HG02623 (cell line): ENCODE measurements around the gene CMTM7.

ENCODE experiments used
- ATAC-seq: cut with Tn5 transposase; IDR thresholded peaks from one replicate; pipeline ENCODE4 v1.9.1; 2021; ENCODE audit warnings: moderate library complexity; ENCODE audit not compliant: unreplicated experiment

CMTM7 gene

DNA sequence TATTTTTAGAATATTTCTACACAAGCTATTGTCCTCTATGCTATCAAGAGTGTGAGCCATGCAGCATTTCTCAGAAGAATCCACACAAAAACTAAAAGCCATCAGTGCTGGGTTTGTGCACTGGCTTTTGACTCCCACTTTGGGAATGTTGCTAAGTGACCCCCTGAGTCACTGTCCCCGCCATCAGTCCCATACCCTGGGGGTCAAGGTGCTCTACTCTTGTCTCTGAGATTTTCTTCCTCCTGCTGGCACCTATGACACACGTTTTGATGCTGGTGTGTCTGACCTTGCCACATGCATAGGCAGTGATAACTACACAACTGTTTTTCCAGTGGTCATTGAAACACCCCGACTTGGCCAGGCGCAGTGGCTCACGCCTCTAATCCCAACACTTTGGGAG is 19.8 kb downstream of the CMTM7 start:
- ATAC-seq = no peak

DNA sequence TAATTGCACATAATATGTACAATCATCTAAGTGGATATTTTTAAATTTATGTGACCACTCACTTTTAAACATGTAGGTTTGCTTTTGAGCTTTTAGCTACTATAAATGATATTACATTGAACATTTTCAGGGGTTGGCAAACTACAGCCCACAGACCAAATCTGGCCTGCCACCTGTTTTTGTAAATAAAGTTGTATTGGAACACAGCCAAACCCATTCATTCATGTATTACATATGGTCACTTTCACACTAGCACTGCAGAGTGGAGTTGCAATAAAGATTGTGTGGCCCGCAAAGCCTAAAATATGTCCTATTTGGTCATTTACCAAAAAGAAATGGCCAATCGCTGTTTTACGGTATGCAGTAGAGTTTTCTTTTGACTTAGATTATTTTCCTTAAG is 21.2 kb downstream of the CMTM7 start:
- no peak for ATAC-seq

DNA sequence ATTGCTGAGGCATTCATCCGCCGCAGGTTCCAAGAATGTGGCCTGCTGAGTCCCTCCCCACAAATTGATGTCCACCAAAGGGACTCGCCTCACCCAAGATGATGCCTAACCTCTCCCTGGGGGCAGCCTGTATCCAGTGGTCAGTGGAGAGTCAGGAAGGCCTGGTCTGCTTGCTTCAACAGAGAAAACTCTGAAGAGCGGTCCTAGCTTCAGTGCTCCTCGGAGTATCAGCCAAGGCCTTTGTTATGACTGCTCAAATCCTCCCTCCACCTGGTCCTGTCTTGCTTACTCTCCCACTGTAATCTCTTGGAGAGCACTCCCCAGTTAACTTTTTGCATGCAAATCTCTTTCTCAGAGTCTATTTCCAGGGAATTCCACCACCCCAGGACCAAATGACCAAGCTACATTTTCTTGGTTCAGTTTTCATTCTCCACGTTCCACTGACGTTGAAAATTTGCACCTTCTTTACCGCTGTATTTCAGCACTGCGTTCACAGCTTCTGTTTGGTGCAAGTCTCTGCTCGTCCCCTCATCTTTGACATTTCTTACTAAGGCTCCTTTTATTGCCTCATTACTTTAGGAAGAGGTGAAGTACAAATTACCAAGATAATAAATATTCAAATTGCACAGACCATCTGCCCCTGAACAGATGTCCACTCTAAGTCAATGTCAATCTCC is 22.3 kb downstream of the CMTM7 start:
- ATAC-seq = no peak

DNA sequence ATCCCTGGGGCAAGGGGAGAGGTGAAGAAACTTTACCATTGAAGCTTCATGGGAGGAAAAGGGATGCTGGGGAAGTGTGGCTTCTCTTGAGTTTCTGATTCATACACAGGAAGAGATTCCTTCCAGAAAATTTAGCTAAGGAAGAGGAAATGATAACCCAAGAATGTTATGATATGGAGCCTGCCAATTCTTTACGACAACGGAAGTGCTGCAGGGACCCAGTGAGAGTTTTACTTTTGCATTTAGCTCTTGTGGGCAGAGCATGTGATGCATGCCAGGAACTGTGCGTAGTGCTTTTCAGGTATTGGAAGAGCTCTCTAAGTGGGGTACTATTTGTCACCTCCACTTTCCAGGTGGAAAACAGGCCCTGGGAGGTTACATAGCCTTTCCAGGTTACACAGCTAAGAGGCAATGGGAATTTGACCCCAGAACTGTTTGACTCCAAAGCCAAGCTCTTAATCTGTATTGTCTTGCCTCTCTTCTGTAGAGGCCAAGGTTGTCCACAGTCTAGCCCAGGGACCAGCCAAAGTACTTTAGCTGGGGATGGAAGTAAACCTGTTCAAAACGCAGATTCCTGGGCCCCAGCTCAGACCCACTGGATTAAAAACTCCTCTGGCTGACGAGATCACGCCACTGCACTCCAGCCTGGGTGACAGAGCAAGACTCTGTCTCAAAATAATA is 23.0 kb downstream of the CMTM7 start:
- ATAC-seq = peak; percentile 64

DNA sequence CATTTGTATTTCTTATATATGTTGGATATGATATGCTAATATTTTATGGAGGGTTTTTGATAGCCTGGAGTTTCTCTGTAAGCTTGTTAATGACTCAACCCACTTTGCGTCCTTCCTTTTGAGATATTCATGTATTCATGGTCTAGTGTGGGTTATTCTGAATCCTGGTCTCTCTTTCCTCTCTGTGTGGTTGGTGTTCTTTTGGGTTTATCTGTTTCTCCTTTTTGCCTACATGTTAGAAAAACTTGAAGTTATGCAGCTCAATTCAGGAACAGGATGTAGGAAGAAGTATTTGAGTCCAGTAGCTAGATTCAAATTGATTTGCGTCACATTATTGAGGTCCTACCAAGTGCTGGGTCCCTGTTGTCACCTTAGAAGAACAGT is 28.1 kb downstream of the CMTM7 start:
- no peak for ATAC-seq

DNA sequence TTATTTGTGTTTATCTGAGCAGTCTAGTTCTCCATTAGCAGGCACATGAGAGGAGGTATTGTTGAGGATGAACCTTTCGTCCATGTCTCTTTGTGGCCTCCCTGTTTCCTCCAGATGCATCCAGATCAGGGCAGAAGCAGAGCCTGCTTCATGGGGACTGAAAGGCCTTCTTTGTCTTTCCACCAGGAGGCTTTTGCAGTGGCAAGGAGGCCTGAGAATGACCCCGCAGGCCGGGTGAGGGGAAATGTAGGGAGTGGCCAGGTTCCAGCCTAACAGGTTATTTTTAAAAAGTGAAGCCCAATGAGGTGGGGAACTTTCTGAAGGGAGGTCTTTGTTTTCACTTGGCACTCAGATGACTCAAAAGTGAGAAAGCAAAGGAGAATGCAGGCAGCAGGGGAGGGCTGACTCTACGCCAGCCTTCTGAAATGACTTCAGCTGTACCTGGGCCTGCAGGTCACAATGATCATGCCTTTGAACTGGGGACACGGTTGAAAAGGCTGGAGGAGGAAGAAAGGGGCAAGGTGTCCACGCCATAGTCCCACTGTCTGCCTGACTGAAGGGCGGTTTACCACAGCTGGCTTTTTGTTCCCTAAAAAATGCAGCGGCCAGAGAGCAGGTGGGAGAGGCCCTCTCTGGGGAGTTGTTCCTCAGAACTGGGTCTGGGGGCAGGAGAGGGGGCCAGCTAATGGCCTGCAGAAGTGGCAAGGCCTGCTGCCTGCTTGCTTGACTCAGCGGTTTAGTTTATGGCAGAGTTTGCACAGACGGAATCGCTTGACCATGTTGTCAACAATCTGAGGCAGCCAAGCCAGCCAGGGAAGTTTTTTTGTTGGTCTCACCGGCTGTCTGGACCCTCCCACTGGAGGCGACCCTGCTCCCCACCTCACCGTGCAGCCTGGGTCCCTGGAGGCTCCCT is 28.7 kb downstream of the CMTM7 start:
- ATAC-seq = peak; percentile 79

DNA sequence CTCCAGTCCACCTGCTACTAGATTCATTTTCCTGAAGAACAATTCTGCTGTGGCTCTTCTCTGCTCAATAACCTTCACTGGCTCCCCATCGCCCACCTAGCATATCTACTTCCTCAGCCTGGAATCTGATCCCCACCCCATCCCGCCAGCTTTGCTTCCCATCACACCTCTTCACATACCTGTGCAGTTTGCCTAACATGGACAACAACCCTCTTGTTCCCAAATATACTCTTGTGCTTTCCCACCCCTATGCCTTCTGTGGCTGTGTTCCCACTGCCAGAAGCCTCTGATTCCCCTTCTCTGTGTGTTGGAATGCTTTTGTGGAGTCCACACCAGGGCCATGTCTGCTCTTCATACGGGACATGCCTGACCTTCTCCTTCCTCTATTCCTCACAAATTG is 29.5 kb downstream of the CMTM7 start:
- ATAC-seq = no peak

DNA sequence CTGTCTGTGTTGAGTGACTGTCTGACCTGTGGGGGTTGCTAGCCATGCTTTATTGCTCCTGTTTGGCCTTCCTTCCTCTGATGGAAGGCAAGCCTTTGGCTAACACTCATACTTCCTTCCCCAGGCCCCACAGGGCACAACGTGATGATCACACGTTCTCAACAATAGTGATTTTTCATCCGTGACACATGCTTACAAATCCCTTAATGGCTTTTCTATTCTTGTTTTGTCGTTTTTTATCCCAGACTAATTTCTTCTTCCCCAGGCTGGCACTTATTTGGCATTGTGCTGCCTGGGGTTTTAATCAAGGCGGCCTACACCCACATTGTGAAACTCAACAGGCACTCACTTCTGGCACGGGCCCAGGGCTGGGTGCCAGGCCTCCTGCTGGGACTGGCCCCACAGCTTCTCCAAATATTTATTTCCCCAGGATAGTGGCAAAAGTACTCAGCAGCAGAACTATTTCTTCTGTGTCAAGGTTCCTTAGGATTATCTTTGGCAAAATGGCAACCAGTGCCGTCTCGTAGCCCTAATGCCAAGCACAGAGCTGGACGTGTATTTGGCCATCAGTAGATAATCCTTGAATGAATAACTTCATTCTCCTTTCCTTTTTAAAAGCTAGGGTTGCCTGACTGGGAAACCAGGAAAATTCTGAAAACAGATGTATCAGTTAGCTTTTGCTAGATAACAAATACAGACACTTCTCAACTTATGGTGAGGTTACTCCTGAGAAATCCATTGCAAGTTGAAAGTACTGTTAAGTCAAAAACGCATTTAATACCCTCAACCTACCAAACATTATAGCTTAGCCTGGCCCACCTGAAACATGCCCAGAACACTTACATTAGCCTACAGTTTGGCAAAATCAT is 30.6 kb downstream of the CMTM7 start:
- ATAC-seq = no peak

DNA sequence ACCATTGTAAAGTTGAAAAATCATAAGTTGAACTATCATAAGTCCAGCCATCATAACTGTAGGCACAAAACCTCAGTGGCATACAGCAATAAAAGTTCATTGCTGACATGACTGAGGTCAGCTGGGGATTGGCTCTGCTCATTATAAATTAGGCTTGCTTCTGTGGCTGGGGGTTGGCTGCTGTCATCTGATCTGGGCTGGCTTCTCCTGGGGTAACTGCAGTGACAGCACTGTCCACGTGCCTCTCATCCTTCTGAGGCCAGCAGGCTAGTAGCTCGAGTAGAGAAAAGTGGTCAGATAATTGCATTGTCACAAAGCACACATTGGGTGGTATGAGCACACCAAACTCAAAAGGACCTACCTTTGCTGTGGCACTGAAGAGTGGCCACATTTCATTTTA is 31.3 kb downstream of the CMTM7 start:
- ATAC-seq = no peak

DNA sequence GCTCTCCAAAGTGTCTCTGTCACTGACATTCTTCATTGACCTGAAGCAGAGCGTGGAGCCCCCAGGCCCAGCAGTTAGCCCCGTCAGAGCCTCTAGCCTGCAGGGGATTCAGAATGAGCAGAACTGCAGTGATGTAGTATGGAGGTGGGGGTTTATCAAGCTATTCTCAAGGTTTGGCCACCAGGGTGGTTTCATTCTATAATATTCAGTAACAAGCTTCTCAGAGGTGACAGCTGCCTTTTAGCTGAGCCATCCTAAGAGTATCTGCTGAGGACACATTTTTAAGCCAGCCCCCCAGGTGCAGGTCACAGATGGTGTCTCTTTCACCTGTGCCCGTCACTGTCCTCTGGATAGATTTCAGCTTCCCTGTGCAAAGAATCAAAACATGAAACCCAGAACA is 31.9 kb downstream of the CMTM7 start:
- peak; percentile 31 for ATAC-seq

DNA sequence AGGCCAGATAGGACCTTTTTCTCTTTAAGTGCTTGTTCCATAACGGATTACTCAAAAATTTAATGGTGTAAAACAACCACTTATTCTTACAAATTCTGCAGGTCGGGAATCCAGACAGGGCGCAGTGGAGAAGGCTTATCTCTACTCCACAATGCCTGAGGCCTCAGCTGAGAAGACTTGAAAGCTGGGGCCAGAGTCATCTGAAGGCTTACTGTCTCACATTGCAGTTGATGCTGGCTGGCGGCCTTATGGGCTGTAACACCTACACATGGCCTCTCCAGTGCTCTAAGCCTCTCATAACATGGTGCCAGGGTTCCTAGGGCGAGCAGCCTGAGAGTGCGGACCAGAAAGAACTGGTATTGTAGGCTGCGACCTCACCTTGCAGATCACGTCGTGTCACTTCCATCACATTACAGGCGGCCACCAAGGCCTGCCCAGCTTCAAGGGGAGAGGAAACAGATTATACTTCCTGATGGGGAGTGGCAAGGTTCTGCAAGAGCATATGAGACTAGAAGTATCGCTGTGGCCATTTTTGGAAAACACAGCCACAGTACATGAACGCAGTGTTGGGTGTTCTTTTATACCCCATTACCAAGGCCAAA is 32.4 kb downstream of the CMTM7 start:
- ATAC-seq = no peak

DNA sequence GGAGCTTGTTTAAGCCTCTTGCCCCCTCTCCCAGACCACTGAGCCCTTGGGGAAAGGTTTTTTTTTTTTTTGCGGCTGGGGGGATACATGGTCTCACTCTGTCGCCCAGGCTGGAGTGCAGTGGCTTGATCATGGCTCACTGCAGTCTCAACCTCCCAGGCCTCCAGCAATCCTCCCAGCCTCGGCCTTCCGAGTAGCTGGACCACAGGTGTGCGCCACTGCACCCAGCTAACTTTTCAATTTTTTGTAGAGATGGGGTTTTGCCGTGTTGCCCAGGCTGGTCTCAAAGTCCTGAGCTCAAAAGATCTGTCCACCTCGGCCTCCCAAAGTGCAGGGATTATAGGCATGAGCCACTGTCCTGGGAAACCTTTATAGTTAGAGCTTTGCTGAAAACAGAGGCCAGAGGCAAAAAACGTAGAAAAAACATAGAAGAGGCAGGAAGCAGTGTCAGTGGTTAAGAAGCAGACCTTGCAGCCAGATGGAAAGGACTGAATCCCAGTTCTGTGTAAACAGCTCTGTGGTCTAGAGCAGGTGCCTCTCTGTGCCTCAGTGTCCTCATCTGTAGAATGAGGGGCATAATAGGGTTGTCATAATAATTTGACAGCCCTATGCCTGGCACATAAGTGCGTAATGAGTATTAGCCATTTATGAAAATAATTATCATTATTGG is 33.1 kb downstream of the CMTM7 start:
- no peak for ATAC-seq

DNA sequence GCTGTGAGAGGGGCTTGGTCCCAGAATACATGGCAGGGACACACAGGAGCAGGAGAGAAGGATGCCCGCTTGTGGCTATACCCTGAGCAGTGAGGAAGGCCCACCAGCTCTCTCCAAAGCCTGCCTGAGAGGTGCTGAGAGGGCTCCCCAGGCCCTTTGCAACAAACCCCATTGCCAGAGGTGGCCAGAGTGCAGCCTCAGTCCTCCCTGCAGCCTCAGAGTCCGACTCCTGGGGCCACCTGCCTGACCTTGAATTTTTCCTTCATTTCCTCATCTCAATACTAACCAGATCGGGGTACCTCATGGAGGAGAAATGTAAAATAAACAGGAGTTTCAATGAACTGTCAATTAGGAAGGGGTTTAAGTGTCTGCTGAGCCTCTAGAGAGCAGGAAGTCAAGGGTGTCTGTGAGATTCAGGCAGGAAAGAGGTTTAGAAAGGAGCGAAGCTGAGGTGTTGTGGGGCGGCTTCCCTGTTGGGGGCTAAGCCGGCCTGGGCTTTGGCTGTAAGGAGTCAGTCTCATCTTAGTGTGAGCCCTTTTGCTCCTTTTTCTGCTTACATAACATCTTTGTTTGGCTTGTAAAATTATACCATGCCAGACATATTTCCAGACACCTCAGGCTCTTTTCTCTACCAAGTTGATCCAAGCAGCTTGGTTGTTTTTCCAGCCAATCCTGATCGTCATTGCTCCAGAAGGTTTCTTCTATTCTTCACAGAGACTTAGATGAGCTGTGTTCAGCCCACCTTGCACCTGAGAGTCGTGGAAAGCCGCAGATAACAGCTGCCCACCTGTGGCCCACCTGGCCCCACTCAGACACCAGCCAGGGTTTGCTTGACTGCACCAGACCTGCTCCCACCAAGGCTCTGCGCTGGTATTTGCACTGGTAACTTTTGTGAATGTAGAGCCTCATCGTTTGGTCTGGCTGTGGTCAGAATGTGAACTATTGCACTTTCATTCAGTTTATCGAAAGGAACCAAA is 36.7 kb downstream of the CMTM7 start:
- peak; percentile 56 for ATAC-seq

DNA sequence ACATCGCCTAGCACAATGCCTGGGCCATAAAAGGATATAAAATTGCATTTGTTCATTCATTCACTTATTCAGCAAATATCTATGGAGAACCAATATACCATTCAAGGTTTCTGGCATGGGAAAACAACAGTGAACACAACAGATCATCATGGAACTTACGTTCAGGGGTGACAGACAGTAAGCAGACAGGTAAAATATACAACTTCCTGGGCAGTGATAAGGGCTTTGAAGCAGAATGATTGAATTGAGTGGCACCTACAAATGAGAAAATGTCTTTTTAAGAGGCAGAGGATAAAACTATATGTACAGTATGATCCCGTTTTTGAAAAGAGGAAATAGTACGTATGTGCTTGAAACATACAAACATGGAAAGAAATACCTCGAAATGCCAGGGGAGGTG is 39.2 kb downstream of the CMTM7 start:
- no peak for ATAC-seq

DNA sequence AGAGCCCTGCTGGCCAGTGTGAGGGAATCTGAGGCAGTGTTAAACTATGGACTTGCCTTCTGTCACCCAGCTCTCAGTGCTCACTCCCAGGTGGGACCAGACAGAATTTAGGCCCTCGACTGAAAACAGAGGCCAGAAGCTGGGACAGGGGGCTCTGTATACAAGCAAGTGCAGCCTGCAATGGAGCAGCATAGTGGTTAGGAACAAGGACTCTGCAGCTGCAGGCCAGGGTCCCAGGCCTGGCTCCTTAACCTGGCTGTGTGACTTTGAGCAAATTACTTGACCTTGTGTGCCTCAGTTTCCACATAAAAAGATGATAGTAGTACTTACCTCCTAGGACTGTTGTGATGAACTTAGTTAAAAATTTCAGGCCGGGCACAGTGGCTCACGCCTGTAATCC is 39.8 kb downstream of the CMTM7 start:
- ATAC-seq = no peak

DNA sequence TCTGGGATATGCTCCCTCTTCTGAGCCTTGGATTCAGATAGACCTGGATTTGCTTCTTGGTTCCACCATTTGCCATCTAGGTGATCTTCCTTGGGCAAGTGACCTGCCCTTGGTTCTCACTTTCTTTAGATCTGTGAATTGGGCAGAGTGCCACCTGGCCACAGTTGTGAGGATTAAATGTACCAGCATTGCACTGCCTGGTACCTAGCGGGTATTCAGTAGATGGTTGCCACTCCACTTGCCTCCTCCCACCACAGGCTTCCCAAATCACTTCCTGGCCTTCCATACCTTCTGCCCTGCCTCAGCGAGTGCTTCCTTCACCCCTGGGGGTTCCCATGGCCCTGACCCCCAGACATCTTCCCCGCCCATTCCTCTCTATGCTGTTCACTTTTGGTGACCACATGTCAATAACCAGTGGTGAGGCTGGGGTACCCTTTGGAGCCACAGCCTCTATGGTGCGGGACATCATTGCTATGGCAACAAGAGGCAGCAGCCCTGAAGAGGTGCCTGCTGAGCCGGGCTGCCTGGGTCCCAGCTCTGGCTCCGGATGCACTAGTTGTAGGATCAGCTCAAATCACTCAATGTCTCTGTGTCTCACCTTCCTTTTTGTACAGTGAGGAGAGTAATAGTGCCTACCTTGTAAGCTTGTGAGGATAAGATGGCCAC is 40.5 kb downstream of the CMTM7 start:
- no peak for ATAC-seq

DNA sequence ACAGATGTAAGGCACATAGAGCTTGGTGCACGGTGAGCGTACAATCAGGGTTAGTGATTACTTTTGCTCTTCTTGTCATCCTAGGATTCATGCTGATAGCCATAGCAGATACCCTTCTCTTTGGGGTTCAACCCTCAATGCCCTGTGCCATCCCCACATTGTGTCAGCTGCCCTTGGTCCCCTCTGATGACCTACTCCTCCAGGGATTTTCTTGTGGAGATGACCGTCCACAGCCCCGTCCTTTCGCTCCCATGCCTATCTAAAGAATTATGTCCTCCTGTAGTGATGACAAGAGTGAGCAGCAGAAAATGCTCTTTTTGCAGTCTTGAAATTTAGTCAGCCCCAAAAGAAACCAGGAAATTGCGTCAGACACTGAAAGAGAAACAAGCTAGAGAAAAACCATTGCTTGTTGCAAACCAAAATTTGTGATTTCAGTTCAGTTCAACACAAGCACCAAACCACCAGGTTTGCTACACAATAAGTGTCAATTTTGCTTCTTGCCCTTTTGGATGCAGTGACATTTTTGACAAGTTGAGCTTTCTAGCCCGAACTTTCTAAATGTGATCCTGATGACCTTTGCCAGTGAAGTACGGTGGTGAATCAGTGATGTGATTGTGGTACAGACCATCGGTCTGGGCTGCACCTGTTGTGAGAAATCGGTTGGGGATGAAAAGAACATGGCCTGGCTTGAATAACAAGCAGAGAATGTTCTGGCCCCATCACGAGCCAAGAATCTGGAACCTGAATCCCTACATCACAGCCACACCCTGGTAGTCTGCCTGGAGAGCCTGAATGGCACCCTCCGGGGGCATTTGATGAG is 41.3 kb downstream of the CMTM7 start:
- peak; percentile 30 for ATAC-seq
